Measurements from ENCODE around the gene GSC2. TPM values are rescaled to one million over a fixed set of nuclear protein-coding genes. Genes with fewer than 3 reads are reported as not detected.

Gene GSC2
- total and polyA plus RNA-seq, 4 donors, result not detected

DNA sequence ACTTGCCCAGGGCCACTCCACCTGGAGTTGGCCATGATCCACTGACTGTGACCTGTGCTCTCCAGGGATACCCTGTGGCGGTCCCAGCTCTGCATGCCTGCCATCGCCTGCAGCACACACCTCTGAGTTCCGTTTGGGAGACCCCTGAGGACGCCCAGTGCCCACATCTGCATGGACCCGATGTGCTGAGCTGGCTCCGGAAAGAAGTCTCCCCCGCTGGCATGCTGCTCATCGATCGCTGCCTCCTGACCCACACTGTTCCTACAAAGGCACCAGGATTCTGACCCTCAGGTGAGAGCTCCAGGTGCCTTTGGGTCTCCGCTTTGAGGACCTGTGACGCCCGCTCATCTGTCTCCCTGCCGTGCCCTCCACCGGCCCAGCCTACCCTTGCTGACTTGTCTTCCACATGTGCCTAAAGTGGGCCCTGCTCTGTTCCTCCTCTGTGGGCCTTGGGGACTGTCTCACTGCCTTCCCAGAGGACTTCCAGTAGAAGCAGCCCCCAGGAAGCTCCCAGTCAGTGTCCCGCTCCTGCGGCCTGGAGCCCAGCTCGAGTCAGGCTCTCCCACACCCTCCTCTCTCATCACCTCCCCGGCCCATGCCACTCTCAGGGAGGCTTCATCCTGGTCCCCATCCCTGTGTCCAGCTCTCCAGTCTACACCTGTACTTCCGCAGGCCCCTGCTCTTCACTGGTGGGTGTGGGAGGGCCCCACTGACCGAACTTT lies 34.3 kb upstream of the GSC2 start (continued):
- TF ChIP-seq RXRA (IDR thresholded peaks at IDR 0.05) (no peak), SP1 (IDR thresholded peaks at IDR 0.05) (no peak), RAD21 (IDR thresholded peaks at IDR 0.05) (no peak), GABPA (IDR thresholded peaks at IDR 0.05 in 1 of 2, conservative IDR thresholded peaks at IDR 0.05 in 1 of 2) (no peak), JUND (IDR thresholded peaks at IDR 0.05) (no peak)
- TF ChIP-seq, protein P1, sequence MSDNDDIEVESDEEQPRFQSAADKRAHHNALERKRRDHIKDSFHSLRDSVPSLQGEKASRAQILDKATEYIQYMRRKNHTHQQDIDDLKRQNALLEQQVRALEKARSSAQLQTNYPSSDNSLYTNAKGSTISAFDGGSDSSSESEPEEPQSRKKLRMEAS (IDR thresholded peaks at IDR 0.05), result no peak

DNA sequence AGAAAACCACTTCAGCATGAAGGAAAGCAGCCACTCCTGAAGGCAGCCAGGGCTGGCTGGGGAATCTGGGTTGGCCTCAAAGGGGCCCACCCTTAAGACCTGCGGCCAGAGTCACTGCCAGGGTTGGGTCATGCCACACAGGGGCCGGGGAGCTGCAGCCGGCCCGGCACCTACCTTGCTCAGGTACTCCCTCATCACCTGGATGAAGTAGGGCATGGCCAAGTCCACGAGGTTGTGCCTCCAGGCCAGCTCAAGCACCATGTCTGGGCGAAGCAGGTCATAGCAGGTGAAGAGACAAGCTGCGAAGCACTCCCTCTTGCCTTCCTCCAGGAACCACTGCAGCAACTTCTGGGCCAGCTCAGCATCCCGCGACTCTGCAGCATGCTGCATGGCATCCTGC lies 33.1 kb upstream of the GSC2 start:
- Histone ChIP-seq H3K27ac (ENCODE audit: low read depth in 1 of 2, low read length in 2 of 2) (no peak overlapping the region), H3K4me1 (ENCODE audit: control insufficient read depth in 4 of 4, insufficient read depth in 4 of 4, low read length in 3 of 4) (peaks cover 3 to 17% (median 10%) of the 10 kb centered on the region in 4 donors), H3K4me3 (ENCODE audit: low read depth in 1 of 3, low read length in 3 of 3) (no peak overlapping the region), H3K27me3 (ENCODE audit: control insufficient read depth in 4 of 4, insufficient read depth in 4 of 4, low read length in 3 of 4) (no peaks in the 10 kb centered on the region), H3K36me3 (ENCODE audit: control insufficient read depth in 4 of 4, insufficient read depth in 3 of 4, low read depth in 1 of 4, low read length in 3 of 4) (peaks cover 0 to 3% (median 1%) of the 10 kb centered on the region in 4 donors), H3K9me3 (ENCODE audit: control insufficient read depth in 4 of 4, low read length in 3 of 4) (no peaks in the 10 kb centered on the region), H3K9ac (ENCODE audit: low read depth in 1 of 2, low read length in 2 of 2) (no peak overlapping the region)
- no peak for DNase-seq (ENCODE audit: low spot score)
- TF ChIP-seq NR2F2 (IDR thresholded peaks at IDR 0.05) (no peak), FOXA1 (IDR thresholded peaks at IDR 0.05) (no peak), HNF4A (conservative IDR thresholded peaks at IDR 0.05) (no peak), HNF4G (IDR thresholded peaks at IDR 0.05) (no peak), YY1 (IDR thresholded peaks at IDR 0.05) (no peak), JUND (IDR thresholded peaks at IDR 0.05) (no peak), EGR1 (IDR thresholded peaks at IDR 0.05; ENCODE audit: low read depth in 2 of 2) (no peak), FOXA2 (IDR thresholded peaks at IDR 0.05) (no peak)
- TF ChIP-seq, protein P2, sequence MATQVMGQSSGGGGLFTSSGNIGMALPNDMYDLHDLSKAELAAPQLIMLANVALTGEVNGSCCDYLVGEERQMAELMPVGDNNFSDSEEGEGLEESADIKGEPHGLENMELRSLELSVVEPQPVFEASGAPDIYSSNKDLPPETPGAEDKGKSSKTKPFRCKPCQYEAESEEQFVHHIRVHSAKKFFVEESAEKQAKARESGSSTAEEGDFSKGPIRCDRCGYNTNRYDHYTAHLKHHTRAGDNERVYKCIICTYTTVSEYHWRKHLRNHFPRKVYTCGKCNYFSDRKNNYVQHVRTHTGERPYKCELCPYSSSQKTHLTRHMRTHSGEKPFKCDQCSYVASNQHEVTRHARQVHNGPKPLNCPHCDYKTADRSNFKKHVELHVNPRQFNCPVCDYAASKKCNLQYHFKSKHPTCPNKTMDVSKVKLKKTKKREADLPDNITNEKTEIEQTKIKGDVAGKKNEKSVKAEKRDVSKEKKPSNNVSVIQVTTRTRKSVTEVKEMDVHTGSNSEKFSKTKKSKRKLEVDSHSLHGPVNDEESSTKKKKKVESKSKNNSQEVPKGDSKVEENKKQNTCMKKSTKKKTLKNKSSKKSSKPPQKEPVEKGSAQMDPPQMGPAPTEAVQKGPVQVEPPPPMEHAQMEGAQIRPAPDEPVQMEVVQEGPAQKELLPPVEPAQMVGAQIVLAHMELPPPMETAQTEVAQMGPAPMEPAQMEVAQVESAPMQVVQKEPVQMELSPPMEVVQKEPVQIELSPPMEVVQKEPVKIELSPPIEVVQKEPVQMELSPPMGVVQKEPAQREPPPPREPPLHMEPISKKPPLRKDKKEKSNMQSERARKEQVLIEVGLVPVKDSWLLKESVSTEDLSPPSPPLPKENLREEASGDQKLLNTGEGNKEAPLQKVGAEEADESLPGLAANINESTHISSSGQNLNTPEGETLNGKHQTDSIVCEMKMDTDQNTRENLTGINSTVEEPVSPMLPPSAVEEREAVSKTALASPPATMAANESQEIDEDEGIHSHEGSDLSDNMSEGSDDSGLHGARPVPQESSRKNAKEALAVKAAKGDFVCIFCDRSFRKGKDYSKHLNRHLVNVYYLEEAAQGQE (IDR thresholded peaks at IDR 0.05), result no peak
- TF ChIP-seq, protein P3, sequence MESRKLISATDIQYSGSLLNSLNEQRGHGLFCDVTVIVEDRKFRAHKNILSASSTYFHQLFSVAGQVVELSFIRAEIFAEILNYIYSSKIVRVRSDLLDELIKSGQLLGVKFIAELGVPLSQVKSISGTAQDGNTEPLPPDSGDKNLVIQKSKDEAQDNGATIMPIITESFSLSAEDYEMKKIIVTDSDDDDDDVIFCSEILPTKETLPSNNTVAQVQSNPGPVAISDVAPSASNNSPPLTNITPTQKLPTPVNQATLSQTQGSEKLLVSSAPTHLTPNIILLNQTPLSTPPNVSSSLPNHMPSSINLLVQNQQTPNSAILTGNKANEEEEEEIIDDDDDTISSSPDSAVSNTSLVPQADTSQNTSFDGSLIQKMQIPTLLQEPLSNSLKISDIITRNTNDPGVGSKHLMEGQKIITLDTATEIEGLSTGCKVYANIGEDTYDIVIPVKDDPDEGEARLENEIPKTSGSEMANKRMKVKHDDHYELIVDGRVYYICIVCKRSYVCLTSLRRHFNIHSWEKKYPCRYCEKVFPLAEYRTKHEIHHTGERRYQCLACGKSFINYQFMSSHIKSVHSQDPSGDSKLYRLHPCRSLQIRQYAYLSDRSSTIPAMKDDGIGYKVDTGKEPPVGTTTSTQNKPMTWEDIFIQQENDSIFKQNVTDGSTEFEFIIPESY (IDR thresholded peaks at IDR 0.05), result no peak
- TF ChIP-seq, protein P4, sequence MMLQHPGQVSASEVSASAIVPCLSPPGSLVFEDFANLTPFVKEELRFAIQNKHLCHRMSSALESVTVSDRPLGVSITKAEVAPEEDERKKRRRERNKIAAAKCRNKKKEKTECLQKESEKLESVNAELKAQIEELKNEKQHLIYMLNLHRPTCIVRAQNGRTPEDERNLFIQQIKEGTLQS (IDR thresholded peaks at IDR 0.05), result no peak
- whole genome bisulfite sequencing, result 94% methylated on average over 9 of the region's 9 CpGs

Measured in liver (tissue), 9 donors.